ENCODE results near the gene MZT2A.
A peak's percentile ranks its signal among the peaks of the same experiment; 100 is the strongest.
"Not testable (repeated sequence)": the region's sequence is repeated elsewhere in the genome, so short reads cannot be mapped to it uniquely, and the experiment has no call there.

MZT2A gene

GRCh38 chr2:131478074-131478849 is 13.9 kb downstream of the MZT2A start:
- not testable (repeated sequence) for DNase-seq

GRCh38 chr2:131477227-131477626 is 15.0 kb downstream of the MZT2A start:
- peak; percentile 13 to 29 for DNase-seq

- not testable (repeated sequence) for DNase-seq
Observed at GRCh38 chr2:131476363-131476762, 15.8 kb downstream of the MZT2A start.

GRCh38 chr2:131475831-131476230 is 16.4 kb downstream of the MZT2A start, which contains the start of gene TUBA3D:
TSS of gene TUBA3D (plus strand) at chr2:131476119. CDS start at chr2:131476200, 81 bp downstream.
- DNase-seq: no peak
- TF ChIP-seq POLR2A (IDR thresholded peaks at IDR 0.05; ENCODE audit: low read length) (no peak), GATA1 (IDR thresholded peaks at IDR 0.05; ENCODE audit: low read depth, low read length) (no peak)

- not testable (repeated sequence) for DNase-seq
Observed at GRCh38 chr2:131473266-131473665, 18.9 kb downstream of the MZT2A start.

- DNase-seq: peak; percentile 90
Observed at GRCh38 chr2:131471624-131472023, 20.6 kb downstream of the MZT2A start.

- DNase-seq: peak; percentile 69 to 71
Observed at GRCh38 chr2:131470944-131471343, 21.3 kb downstream of the MZT2A start.

- DNase-seq: not testable (repeated sequence)
Observed at GRCh38 chr2:131467722-131468121, 24.5 kb downstream of the MZT2A start.

- DNase-seq: not testable (repeated sequence)
Observed at GRCh38 chr2:131454914-131455313, 37.3 kb downstream of the MZT2A start.

GRCh38 chr2:131451265-131451949 is 40.8 kb downstream of the MZT2A start:
- not testable (repeated sequence) for DNase-seq

- DNase-seq: not testable (repeated sequence)
Observed at GRCh38 chr2:131447981-131448380, 44.2 kb downstream of the MZT2A start.

- no peak for DNase-seq
- no peak for TF ChIP-seq POLR2A (IDR thresholded peaks at IDR 0.05; ENCODE audit: low read length)
- TF ChIP-seq GATA1 (IDR thresholded peaks at IDR 0.05; ENCODE audit: low read depth, low read length): no peak
Observed at GRCh38 chr2:131445896-131446295, 46.3 kb downstream of the MZT2A start.

- not testable (repeated sequence) for DNase-seq
Observed at GRCh38 chr2:131445515-131445797, 46.7 kb downstream of the MZT2A start.

- not testable (repeated sequence) for DNase-seq
Observed at GRCh38 chr2:131444736-131445514, 47.3 kb downstream of the MZT2A start.

- DNase-seq: not testable (repeated sequence)
Observed at GRCh38 chr2:131440742-131441468, 51.3 kb downstream of the MZT2A start.
